Measurements from ENCODE around the gene GPR68. TPM values are rescaled to one million over a fixed set of nuclear protein-coding genes. Genes with fewer than 3 reads are reported as not detected.
A peak's percentile ranks its signal among the peaks of the same experiment; 100 is the strongest.

The GPR68 gene
- total and polyA plus RNA-seq, 2 experiments from 2014 or later = 0.19 to 0.35 TPM

DNA sequence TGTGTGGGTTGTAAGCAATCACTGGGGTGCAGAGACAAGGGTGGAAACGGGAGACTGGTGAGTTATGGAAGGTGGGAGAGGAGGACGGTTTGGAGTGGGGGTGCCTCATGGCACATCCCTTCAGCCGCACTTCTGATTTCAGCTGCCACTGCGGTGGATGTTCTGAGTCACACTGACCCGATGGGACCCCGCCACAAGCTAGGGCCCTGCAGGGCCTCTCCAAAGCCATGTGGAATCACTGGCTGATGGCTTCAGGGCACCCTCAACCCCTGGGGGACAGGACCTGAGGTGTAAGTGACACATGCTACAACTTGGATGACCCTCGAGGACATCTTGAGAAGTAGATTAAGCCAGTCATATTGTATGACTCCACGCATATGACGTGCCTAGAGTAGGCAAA lies 53.7 kb downstream of the GPR68 start:
- TF ChIP-seq JUNB (IDR thresholded peaks at IDR 0.05; ENCODE audit: unreplicated experiment) (no peak), CREB1 (CRISPR knock-in tag; IDR thresholded peaks at IDR 0.05; ENCODE audit: low read depth) (no peak), STAT1 (IDR thresholded peaks at IDR 0.05; ENCODE audit: unreplicated experiment) (no peak), EZH2phosphoT487 (IDR thresholded peaks at IDR 0.05; ENCODE audit: unreplicated experiment) (no peak), ZNF114 (CRISPR knock-in tag; IDR thresholded peaks at IDR 0.05) (no peak), ETS1 (IDR thresholded peaks at IDR 0.05) (no peak), NANOG (IDR thresholded peaks at IDR 0.05; ENCODE audit: borderline replicate concordance) (no peak), CTCF (conservative IDR thresholded peaks at IDR 0.05; ENCODE audit: low read depth in 2 of 2) (no peak), ZNF331 (CRISPR knock-in tag; IDR thresholded peaks at IDR 0.05; ENCODE audit: low read depth) (no peak), POLR2AphosphoS5 (IDR thresholded peaks at IDR 0.05; ENCODE audit: low read depth) (no peak), EZH2 (IDR thresholded peaks at IDR 0.05; ENCODE audit: low read depth, unreplicated experiment) (no peak), ZNF462 (CRISPR knock-in tag; IDR thresholded peaks at IDR 0.05) (no peak)
- TF ChIP-seq, protein P1, sequence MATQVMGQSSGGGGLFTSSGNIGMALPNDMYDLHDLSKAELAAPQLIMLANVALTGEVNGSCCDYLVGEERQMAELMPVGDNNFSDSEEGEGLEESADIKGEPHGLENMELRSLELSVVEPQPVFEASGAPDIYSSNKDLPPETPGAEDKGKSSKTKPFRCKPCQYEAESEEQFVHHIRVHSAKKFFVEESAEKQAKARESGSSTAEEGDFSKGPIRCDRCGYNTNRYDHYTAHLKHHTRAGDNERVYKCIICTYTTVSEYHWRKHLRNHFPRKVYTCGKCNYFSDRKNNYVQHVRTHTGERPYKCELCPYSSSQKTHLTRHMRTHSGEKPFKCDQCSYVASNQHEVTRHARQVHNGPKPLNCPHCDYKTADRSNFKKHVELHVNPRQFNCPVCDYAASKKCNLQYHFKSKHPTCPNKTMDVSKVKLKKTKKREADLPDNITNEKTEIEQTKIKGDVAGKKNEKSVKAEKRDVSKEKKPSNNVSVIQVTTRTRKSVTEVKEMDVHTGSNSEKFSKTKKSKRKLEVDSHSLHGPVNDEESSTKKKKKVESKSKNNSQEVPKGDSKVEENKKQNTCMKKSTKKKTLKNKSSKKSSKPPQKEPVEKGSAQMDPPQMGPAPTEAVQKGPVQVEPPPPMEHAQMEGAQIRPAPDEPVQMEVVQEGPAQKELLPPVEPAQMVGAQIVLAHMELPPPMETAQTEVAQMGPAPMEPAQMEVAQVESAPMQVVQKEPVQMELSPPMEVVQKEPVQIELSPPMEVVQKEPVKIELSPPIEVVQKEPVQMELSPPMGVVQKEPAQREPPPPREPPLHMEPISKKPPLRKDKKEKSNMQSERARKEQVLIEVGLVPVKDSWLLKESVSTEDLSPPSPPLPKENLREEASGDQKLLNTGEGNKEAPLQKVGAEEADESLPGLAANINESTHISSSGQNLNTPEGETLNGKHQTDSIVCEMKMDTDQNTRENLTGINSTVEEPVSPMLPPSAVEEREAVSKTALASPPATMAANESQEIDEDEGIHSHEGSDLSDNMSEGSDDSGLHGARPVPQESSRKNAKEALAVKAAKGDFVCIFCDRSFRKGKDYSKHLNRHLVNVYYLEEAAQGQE (IDR thresholded peaks at IDR 0.05; ENCODE audit: unreplicated experiment) = no peak
- H3K4me2 ChIP-seq = no peak overlapping the region
- H3K27ac Mint-ChIP-seq = peak overlapping the region; percentile 32; the same call in 1 of the 2 replicates
- H3K4me3 Mint-ChIP-seq = no peak overlapping the region
- H4K20me1 ChIP-seq (replicated peaks; ENCODE audit: insufficient read depth) = no peaks in the 10 kb centered on the region
- DNase-seq (ENCODE audit: low spot score) (no peak), ATAC-seq (no peak)
- H3K4me1 Mint-ChIP-seq = no peaks in the 10 kb centered on the region
- no peak overlapping the region for H3K27ac ChIP-seq (ENCODE audit: low read depth)
- H2AFZ ChIP-seq = no peak overlapping the region
- H3K79me2 ChIP-seq (replicated peaks; ENCODE audit: insufficient read depth) = no peaks in the 10 kb centered on the region
- no peaks in the 10 kb centered on the region for H3K27me3 ChIP-seq (ENCODE audit: insufficient read depth)
- H3K4me1 ChIP-seq (ENCODE audit: insufficient read depth) = no peaks in the 10 kb centered on the region
- H3K36me3 Mint-ChIP-seq (ENCODE audit: low read depth) = peaks cover 17% of the 10 kb centered on the region
- no peak overlapping the region for H3K4me3 ChIP-seq
- H3K9me2 ChIP-seq (ENCODE audit: insufficient read depth) = no peaks in the 10 kb centered on the region
- no peaks in the 10 kb centered on the region for H3K9me3 Mint-ChIP-seq
- H3F3A ChIP-seq (replicated peaks; ENCODE audit: low read depth) = no peaks in the 10 kb centered on the region
- no peaks in the 10 kb centered on the region for H3K36me3 ChIP-seq (ENCODE audit: insufficient read depth)
- H3K27me3 Mint-ChIP-seq (ENCODE audit: insufficient read depth, low read depth, poor library complexity) = peaks cover 8% of the 10 kb centered on the region

Data from GM23338 (cell line).